RWPE1 (cell line): ENCODE data around the gene GPHA2.

ENCODE experiments used
- CTCF ChIA-PET: fragments of 350-600 bp; sonication (Branson Sonifier 250); formaldehyde crosslinking; extraction: SDS; loops from one replicate; lab custom pipeline; 2021; lab: Yijun Ruan, JAX
- POLR2A ChIA-PET: fragments of 400-600 bp; formaldehyde crosslinking; extraction: SDS; loops from one replicate; lab custom pipeline; 2020; ENCODE audit warnings: antibody characterized with exemption; ENCODE audit not compliant: low non-redundant PET; lab: Yijun Ruan, JAX
- DNase-seq: peaks from one replicate; pipeline ENCODE4 v3.0.0; 2012; ENCODE audit warnings: low spot score
- H3K27ac ChIP-seq: fragments of 450-650 bp; 2 replicates; pipeline ENCODE4 v1.5.1; 2017
- TF ChIP-seq, protein P1 (sequence below): fragments of 450-650 bp; conservative IDR thresholded peaks from 2 replicates; pipeline ENCODE4 v1.5.1; 2017; ENCODE audit warnings: low read depth, mild to moderate bottlenecking

GPHA2 gene

DNA sequence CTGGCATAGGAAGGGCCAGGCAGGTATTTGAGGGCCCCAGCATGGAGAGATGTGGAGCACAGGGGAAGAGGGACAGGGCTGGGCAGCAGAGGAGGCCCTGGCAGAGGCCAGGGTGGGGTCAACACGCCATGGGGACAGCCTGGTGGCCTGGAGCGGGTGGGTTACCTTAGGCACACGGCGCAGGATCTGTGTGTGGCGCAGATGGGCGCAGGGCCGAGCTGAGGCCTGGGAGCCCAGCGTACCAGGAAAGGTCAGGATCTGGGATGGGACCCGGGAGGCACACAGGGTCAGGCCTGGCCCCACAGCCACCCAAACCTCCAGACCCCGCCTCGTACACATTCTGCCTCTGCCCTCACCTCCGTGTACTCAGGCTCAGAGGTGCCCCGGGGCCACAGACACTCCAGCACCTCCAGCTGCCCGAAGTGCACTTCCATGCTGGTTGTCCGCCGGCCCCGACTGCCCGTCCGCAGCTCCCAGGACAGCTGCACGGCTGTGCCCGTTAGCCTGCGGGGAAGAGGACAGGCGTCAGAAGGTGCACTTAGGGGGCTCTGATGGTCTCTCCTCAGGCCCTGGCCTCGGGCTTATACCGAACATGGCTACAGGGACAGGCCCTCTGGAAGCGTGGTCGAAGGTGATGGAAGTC, 25.1 kb downstream of the GPHA2 start:
- DNase-seq: no peak
- TF ChIP-seq, protein P1, sequence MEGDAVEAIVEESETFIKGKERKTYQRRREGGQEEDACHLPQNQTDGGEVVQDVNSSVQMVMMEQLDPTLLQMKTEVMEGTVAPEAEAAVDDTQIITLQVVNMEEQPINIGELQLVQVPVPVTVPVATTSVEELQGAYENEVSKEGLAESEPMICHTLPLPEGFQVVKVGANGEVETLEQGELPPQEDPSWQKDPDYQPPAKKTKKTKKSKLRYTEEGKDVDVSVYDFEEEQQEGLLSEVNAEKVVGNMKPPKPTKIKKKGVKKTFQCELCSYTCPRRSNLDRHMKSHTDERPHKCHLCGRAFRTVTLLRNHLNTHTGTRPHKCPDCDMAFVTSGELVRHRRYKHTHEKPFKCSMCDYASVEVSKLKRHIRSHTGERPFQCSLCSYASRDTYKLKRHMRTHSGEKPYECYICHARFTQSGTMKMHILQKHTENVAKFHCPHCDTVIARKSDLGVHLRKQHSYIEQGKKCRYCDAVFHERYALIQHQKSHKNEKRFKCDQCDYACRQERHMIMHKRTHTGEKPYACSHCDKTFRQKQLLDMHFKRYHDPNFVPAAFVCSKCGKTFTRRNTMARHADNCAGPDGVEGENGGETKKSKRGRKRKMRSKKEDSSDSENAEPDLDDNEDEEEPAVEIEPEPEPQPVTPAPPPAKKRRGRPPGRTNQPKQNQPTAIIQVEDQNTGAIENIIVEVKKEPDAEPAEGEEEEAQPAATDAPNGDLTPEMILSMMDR: no peak
- POLR2A ChIA-PET: no interaction called here
- CTCF ChIA-PET: interaction anchor here (0.5 to 3.0 kb wide), 2 partner anchors 59 to 104 kb away, joined by 3 to 8 read pairs; partner anchors contain the start of gene ARL2
- no peak overlapping the region for H3K27ac ChIP-seq

DNA sequence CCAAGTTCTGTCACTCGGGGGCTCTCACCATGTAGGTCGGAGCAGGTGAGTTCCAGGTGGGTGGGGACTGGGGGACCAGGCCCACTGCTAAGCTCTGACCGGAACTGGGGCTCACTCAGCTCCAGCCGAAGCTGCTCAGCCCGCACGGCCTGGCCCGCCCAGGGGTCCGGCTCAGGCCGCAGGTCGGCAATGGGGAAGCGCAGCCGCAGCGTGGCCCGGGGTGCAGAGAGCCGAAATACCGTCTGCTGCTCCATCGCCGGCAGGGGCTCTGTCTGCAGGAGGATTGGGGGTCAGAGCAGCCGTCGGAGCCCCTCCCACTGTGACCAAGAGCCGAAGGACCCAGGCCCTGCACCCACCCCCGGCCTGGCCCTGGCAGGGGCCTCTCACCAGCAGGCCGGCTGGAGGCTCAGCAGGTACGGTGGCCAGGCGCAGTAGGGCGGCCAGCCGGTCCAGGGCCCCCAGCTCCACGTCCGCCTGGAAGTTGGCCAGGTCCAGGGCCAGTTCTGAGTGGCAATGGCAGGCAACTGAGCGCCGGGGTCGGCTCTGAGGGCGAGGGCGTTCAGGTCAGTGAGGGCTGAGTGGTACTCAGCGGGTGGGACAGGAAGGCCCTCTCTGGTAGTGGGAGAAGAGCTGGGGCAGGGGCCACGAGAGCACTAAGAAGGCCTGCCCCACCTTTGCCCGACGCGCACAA, 25.9 kb downstream of the GPHA2 start:
- no peak overlapping the region for H3K27ac ChIP-seq
- CTCF ChIA-PET: interaction anchor here (0.7 kb wide), 2 partner anchors 61 to 1636 kb away, joined by 3 to 4 read pairs; partner anchors contain the start of gene ZDHHC24
- no peak for DNase-seq
- POLR2A ChIA-PET: no interaction called here
- TF ChIP-seq, protein P1: no peak

DNA sequence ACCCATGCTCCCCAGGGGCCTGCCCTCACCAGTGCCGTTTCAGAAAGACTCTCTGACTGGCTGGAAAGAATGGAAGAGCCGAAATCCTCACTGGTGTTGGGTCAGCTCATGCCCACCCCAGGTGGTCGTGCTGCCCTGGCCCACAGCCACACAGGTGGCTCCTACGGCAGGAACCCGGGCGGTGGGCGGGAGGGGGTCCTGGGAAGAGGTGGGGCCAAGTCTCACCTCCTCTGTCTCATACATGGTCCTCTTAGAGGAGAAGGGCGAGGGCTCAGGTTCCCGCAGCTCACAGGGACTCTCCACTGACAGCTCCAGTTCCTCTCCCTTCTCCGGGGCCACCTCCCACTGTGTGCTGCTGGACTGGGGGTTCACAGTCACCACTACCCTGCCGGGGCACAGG, 26.9 kb downstream of the GPHA2 start:
- ChIA-PET POLR2A (no interaction called here), CTCF (interaction anchor here (0.7 kb wide), 1 partner anchor 1637 kb away, joined by 3 read pairs; the partner anchor contains the start of gene ZDHHC24)
- TF ChIP-seq, protein P1: no peak
- peak overlapping the region; percentile 6; the same call in 1 of the 2 replicates for H3K27ac ChIP-seq
- DNase-seq: no peak

DNA sequence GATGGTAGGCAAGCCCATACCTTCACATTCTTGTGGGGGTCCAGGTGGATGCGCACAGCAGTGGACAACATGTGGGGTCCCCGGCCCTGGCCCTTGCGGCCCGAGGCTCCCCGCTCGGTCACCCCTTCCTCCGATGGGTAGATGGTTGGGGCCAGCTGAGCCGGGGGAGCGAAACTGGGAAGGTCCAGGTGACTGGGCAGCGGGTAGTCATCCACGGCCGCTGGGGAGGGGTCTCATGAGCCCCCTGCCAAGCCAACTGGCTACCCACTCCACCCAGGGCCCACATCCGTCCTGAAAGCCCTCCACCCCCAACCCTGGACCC, 29.4 kb downstream of the GPHA2 start:
- no peak for DNase-seq
- ChIA-PET CTCF (no interaction called here), POLR2A (no interaction called here)

DNA sequence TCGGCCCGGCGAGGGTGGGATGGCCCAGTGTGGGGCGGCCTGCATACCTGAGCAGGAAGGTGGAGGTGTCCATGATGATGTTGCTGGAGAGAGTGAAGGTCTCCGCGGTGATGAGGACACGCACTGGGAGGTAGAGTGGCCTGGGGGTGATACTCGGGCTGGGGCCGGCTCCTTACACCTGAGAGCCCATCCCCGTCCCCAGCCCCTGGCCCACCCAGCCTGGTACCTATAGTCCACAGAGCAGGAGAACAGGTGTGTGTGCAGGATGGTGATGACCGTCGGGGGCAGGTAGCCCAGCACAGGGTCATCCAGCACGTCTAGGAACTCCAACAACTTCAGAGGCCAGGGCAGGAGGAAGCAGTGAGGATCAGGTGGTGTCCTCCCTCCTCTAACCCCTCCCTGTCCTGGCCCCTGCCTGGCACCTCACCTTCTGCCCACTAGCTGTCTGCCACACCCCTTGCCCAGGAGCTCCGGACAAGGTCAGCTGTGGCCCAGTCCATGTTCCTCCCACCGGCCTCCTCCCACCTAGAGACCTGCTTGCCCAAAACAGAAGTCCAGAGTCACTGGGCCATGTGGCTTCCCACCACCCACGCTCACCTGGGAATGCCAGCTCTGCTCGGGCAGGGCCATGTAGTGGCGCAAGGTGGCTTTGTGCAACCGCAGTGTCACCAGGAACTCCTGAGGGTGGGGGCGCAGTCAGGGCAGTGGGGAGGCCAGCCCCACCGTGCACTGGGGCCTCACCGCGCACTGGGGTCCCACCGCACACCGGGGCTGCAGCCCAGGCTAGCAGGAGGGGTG, 30.0 kb downstream of the GPHA2 start:
- CTCF ChIA-PET: no interaction called here
- no peak for DNase-seq
- H3K27ac ChIP-seq: no peak overlapping the region; the same call in 1 of the 2 replicates
- POLR2A ChIA-PET: no interaction called here
- TF ChIP-seq, protein P1: no peak

More for the DNA sequence above, 29.4 kb downstream of the GPHA2 start:
- TF ChIP-seq, protein P1: no peak
- H3K27ac ChIP-seq: no peak overlapping the region; the same call in 1 of the 2 replicates

DNA sequence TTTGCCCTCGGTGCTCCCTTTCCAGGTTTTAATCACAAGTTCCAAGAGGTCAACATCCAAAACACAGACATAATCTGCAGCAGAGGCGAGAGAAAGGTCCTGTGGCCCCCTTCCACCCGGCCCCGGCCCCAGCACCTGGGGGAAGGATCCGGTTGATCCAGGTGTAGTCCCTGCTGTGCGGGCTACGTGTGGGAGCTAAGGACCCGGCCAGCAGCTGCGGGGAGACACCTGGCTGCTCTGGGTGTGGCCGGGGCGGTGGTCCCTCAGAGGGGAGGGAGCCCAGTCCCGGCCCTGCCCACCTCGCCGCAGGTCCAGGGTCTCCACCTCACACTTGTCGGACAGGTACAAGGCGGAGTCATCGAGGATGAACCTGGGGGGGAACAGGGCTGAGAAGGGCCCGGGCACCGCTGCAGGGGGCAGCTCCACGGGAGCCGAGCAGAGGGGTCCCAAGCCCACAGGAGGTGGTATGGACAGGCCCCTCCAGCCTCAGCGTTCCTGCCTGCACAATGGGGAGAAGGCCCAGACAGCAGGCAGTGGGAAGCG, 32.3 kb downstream of the GPHA2 start:
- H3K27ac ChIP-seq: peak overlapping the region; percentile 22; the same call in 1 of the 2 replicates
- CTCF ChIA-PET: interaction anchor here (1.3 kb wide), 1 partner anchor 111 kb away, joined by 3 read pairs; the partner anchor contains the start of gene ARL2
- POLR2A ChIA-PET: no interaction called here
- TF ChIP-seq, protein P1: no peak
- no peak for DNase-seq
